ENCODE results near the gene EPHB6.

DNA sequence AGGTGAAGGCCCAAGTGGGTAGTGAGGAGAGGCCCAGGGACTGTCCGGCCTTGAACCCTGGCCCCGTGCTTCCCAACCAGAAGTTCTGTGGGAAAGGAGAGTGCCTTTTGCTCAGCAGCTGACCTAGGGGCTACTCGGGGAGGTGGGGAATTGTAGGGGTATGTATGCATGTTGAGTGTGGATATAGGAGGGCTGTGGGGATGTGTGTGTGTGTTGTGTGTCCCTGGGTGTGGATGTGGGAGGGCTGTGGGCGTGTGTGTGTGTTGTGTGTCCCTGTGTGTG, 12.2 kb downstream of the EPHB6 start:
- no peak for TF ChIP-seq CTCF (IDR thresholded peaks at IDR 0.05)
- no peak for TF ChIP-seq POLR2A (IDR thresholded peaks at IDR 0.05)
